GM10266 (cell line): ENCODE measurements around the gene HEXD.
A peak's percentile ranks its signal among the peaks of the same experiment; 100 is the strongest.
"Not testable (repeated sequence)": the region's sequence is repeated elsewhere in the genome, so short reads cannot be mapped to it uniquely, and the experiment has no call there.

Experiments
- DNase-seq: peaks from one replicate; pipeline ENCODE4 v3.0.0; 2012; ENCODE audit errors: extremely low spot score
- CTCF ChIP-seq: IDR thresholded peaks from 2 replicates; pipeline ENCODE4 v1.5.1; 2012; ENCODE audit warnings: mild to moderate bottlenecking, low read depth; ENCODE audit not compliant: control insufficient read depth, insufficient read depth; ENCODE audit errors: missing control alignments

HEXD gene

GRCh38 chr17:82450357-82451106 lies 32.4 kb downstream of the HEXD start, which contains the start of gene CYBC1:
Gene CYBC1 (minus strand): TSS chr17:82450752. CDS start chr17:82449254, 1,498 bp downstream.
- peak; percentile 95 for DNase-seq
- TF ChIP-seq CTCF = no peak

GRCh38 chr17:82452162-82452561 lies 34.0 kb downstream of the HEXD start:
- TF ChIP-seq CTCF = no peak

GRCh38 chr17:82453151-82453550 lies 35.0 kb downstream of the HEXD start:
- DNase-seq = not testable (repeated sequence)

More at GRCh38 chr17:82452162-82452561, 34.0 kb downstream of the HEXD start:
- DNase-seq = no peak

- not testable (repeated sequence) for DNase-seq
Measured at GRCh38 chr17:82453706-82454105, 35.6 kb downstream of the HEXD start.

- no peak for TF ChIP-seq CTCF
- DNase-seq = peak; percentile 30
Measured at GRCh38 chr17:82457073-82457928, 39.2 kb downstream of the HEXD start.

- no peak for TF ChIP-seq CTCF
- DNase-seq = peak; percentile 97
Measured at GRCh38 chr17:82457929-82458178, 39.7 kb downstream of the HEXD start.

- peak; percentile 99 for DNase-seq
- TF ChIP-seq CTCF = no peak
Measured at GRCh38 chr17:82458179-82458884, 40.2 kb downstream of the HEXD start, which contains the start of gene NARF. Gene NARF (plus strand): TSS chr17:82458741. CDS start chr17:82458804, 63 bp downstream.
